Anterior cingulate cortex (tissue), 58 donors: ENCODE measurements around the gene HBG1.
"Not testable (repeated sequence)": the region's sequence is repeated elsewhere in the genome, so short reads cannot be mapped to it uniquely, and the experiment has no call there.

Experiments used
- DNase-seq, 58 donors: peaks; one replicate each; lab custom pipeline; 2025; lab: John Stamatoyannopoulos, UW

Gene HBG1

GRCh38 chr11:5279471-5280090, 29.9 kb upstream of the HBG1 start:
- no peak for DNase-seq

- DNase-seq: no peak
Measured at GRCh38 chr11:5277807-5278382, 28.2 kb upstream of the HBG1 start.

- DNase-seq: no peak
Measured at GRCh38 chr11:5276697-5277096, 27.0 kb upstream of the HBG1 start.

- DNase-seq: no peak
Measured at GRCh38 chr11:5275369-5276110, 25.9 kb upstream of the HBG1 start.

- no peak for DNase-seq
Measured at GRCh38 chr11:5274395-5274794, 24.7 kb upstream of the HBG1 start.

- no peak for DNase-seq
Measured at GRCh38 chr11:5272395-5273017, 22.8 kb upstream of the HBG1 start.

GRCh38 chr11:5269715-5270147, 20.1 kb upstream of the HBG1 start, which contains the start of gene HBE1:
HBE1 (minus strand) TSS chr11:5269945; CDS start chr11:5269890, 55 bp downstream.
- no peak for DNase-seq

- no peak for DNase-seq
Measured at GRCh38 chr11:5267033-5267563, 17.4 kb upstream of the HBG1 start.

- no peak for DNase-seq
Measured at GRCh38 chr11:5266609-5267008, 17.0 kb upstream of the HBG1 start.

GRCh38 chr11:5265832-5266231, 16.2 kb upstream of the HBG1 start:
- no peak for DNase-seq

GRCh38 chr11:5258543-5259262, 9.0 kb upstream of the HBG1 start:
- no peak for DNase-seq

- no peak for DNase-seq
Measured at GRCh38 chr11:5257296-5257695, 7.6 kb upstream of the HBG1 start.

GRCh38 chr11:5254646-5255413, 5.2 kb upstream of the HBG1 start, which contains the start of gene HBG2:
HBG2 (minus strand) TSS chr11:5254781; CDS start chr11:5254728, 53 bp downstream.
- not testable (repeated sequence) for DNase-seq

- DNase-seq: not testable (repeated sequence)
Measured at GRCh38 chr11:5254023-5254422, 4.4 kb upstream of the HBG1 start.

- DNase-seq: not testable (repeated sequence)
Measured at GRCh38 chr11:5253440-5253839, 3.8 kb upstream of the HBG1 start.

GRCh38 chr11:5252919-5253265, 3.2 kb upstream of the HBG1 start:
- DNase-seq: no peak

GRCh38 chr11:5252192-5252918, 2.7 kb upstream of the HBG1 start:
- DNase-seq: no peak

GRCh38 chr11:5251746-5252145, 2.1 kb upstream of the HBG1 start:
- no peak for DNase-seq
